Measurements from ENCODE around the gene DCLK1. TPM values are rescaled to one million over a fixed set of nuclear protein-coding genes. Genes with fewer than 3 reads are reported as not detected.

Gene DCLK1
- total and polyA plus RNA-seq, 7 donors: 0.98 to 15.1 (median 3.9) TPM

DNA sequence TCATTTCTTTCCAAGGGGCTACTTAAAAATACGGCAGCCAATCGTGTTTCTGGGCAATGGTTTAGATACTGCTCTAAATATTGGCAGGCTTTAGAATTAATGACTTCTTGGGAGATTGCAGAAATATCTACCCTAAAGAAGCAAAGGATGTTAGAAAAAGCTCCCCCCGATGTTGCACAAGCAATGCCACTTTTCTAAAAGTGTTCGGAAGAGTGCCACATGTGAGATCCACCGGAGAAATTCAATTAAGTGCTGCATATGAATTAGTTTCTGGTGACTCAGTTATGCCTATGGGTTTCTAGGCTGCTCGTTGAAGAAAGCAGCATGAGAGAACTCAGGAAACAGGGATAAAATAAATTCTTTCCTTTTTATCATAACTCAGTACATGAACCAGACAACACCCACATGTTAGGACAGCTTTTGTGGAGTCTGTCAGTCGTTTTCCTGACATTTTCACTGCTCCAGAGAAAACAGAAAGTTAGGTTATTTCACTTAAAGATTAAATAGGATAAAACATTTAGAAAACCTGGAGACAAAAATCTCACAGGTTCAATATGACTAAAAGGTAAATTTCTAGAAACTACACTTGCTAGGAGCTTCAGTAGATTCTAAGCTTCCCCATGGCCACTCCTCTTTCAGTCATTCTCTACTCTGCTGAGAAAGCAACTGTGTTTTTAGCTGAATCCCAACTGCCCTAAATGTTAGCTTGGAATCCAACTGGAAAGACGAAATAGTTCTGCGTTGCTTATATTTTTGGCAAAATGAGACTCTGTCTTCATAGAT lies 244.7 kb downstream of the DCLK1 start:
- H3K27ac ChIP-seq: no peak overlapping the region
- H3K27me3 ChIP-seq (ENCODE audit: insufficient read depth in 3 of 3, low read length in 2 of 3): no peaks in the 10 kb centered on the region
- no peak for DNase-seq
- no peaks in the 10 kb centered on the region for H3K36me3 ChIP-seq (ENCODE audit: insufficient read depth in 1 of 2, low read depth in 1 of 2)
- WGBS, 3 donors: 32 to 57% (median 34%) methylated on average over 9 of the region's 9 CpGs
- no peak for ATAC-seq
- intact Hi-C loops (cut with DNase I): no loop called here
- no peaks in the 10 kb centered on the region for H3K4me1 ChIP-seq
- TF ChIP-seq, protein P1, sequence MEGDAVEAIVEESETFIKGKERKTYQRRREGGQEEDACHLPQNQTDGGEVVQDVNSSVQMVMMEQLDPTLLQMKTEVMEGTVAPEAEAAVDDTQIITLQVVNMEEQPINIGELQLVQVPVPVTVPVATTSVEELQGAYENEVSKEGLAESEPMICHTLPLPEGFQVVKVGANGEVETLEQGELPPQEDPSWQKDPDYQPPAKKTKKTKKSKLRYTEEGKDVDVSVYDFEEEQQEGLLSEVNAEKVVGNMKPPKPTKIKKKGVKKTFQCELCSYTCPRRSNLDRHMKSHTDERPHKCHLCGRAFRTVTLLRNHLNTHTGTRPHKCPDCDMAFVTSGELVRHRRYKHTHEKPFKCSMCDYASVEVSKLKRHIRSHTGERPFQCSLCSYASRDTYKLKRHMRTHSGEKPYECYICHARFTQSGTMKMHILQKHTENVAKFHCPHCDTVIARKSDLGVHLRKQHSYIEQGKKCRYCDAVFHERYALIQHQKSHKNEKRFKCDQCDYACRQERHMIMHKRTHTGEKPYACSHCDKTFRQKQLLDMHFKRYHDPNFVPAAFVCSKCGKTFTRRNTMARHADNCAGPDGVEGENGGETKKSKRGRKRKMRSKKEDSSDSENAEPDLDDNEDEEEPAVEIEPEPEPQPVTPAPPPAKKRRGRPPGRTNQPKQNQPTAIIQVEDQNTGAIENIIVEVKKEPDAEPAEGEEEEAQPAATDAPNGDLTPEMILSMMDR (IDR thresholded peaks at IDR 0.05): no peak
- H3K9me3 ChIP-seq: no peaks in the 10 kb centered on the region
- H3K4me3 ChIP-seq: no peak overlapping the region

DNA sequence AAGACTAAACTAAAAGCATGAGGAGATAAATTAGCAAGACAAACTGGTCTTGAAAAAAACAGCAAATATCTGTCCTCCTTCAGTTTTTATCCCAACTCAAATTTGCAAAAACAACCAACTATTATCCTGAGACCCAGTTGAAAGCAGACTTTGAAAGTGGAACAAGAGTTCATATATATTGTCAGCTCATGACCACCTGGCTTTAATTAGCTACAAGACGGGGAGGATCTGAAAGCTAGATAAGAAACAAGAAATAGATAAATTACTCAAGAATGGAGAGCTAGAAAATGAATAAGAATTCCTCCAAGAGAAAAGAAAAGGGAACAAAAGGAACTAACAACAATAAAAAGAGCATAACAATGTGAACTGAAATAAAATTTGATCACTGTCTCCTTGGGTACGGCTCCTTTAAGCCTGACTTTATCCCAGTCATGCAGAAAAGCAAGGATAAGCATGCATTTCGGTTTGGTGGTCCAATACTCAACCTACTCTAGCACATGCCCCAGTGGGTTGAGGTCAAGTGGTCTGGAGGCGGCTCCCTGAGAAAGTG lies 246.9 kb downstream of the DCLK1 start:
- Histone ChIP-seq H3K36me3 (ENCODE audit: insufficient read depth in 1 of 2, low read depth in 1 of 2) (no peaks in the 10 kb centered on the region), H3K27me3 (ENCODE audit: insufficient read depth in 3 of 3, low read length in 2 of 3) (no peaks in the 10 kb centered on the region), H3K27ac (no peak overlapping the region), H3K9me3 (no peaks in the 10 kb centered on the region), H3K4me1 (no peaks in the 10 kb centered on the region), H3K4me3 (no peak overlapping the region)
- ATAC-seq: no peak
- intact Hi-C loops (cut with DNase I): no loop called here
- 88 to 96% (median 91%) methylated on average over 4 of the region's 4 CpGs for WGBS, 3 donors
- TF ChIP-seq, protein P1 (IDR thresholded peaks at IDR 0.05): no peak
- no peak for DNase-seq

DNA sequence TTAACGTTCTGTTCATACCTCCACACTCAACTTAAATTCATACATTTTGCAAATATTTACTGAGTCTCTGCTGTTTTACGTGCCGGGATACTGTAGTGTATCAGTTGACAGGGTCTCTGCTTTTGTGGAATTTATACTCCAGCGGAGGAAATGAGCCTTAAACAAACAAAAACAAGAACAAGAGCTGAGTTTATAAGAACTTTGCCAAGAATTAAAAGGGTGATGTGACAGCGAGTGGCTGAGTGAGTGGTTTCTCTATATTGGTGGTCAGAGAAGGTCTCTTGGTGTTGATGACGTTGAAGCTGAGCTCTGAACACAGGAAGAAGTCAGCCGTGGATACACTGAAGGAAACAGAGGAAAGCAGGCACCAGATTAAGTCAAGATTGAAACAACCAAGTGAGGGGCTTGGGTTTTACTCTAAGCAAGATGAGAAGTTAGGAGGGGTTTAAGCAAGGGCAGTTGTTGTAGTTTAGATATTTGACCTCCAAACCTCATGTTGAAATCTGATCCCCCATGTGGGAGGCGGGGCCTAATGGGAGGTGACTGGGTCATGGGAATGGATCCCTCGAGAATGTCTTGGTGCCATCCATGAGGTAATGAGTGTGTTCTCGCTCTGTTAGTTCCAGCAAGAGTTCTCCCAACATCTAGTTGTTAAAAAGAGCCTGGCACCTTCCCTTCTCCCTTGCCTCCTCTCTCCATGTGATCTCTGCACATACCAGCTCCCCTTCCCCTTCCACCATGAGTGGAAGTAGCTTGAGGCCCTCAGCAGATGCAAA lies 248.3 kb downstream of the DCLK1 start:
- ATAC-seq (no peak), DNase-seq (no peak)
- Histone ChIP-seq H3K9me3 (no peaks in the 10 kb centered on the region), H3K4me3 (no peak overlapping the region), H3K27ac (no peak overlapping the region), H3K27me3 (ENCODE audit: insufficient read depth in 3 of 3, low read length in 2 of 3) (no peaks in the 10 kb centered on the region), H3K36me3 (ENCODE audit: insufficient read depth in 1 of 2, low read depth in 1 of 2) (no peaks in the 10 kb centered on the region), H3K4me1 (no peaks in the 10 kb centered on the region)
- WGBS, 3 donors: 70 to 73% (median 71%) methylated on average over 10 of the region's 10 CpGs
- TF ChIP-seq, protein P1 (IDR thresholded peaks at IDR 0.05): no peak
- intact Hi-C loops (cut with DNase I): no loop called here

DNA sequence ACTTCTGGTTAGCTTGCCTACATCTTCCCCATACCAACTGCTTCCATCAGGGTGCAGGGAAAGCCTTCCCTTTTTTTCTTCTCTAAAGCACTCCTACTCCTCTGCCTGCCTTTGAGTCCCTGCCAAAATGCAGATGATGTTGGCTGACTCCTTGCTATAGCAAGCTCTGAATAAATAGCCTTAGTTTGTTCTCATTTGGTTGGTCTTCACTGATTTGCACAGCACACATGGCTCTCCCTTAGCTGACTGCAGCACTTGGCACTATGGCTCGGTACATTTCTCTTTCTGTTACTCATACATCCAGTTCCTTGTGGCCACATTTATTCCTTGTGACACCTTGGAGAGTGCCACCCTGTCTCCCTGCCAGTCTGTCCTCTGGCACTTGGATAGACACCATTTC lies 249.8 kb downstream of the DCLK1 start:
- peak in 1 of 4 donors; percentile 20 for ATAC-seq
- no peak overlapping the region for H3K27ac ChIP-seq
- H3K27me3 ChIP-seq (ENCODE audit: insufficient read depth in 3 of 3, low read length in 2 of 3): no peaks in the 10 kb centered on the region
- no peaks in the 10 kb centered on the region for H3K4me1 ChIP-seq
- no peak for DNase-seq
- no peaks in the 10 kb centered on the region for H3K36me3 ChIP-seq (ENCODE audit: insufficient read depth in 1 of 2, low read depth in 1 of 2)
- 32 to 65% (median 39%) methylated on average over 1 of the region's 1 CpG for WGBS, 3 donors
- no peak overlapping the region for H3K4me3 ChIP-seq
- intact Hi-C loops (cut with DNase I): no loop called here
- TF ChIP-seq, protein P1 (IDR thresholded peaks at IDR 0.05): no peak
- no peaks in the 10 kb centered on the region for H3K9me3 ChIP-seq
